ENCODE measurements around the gene TSKU. TPM values are rescaled to one million over a fixed set of nuclear protein-coding genes. Genes with fewer than 3 reads are reported as not detected.
A peak's percentile ranks its signal among the peaks of the same experiment; 100 is the strongest.

Gene TSKU
- total RNA-seq, 1 donor, result 23.5 TPM

DNA sequence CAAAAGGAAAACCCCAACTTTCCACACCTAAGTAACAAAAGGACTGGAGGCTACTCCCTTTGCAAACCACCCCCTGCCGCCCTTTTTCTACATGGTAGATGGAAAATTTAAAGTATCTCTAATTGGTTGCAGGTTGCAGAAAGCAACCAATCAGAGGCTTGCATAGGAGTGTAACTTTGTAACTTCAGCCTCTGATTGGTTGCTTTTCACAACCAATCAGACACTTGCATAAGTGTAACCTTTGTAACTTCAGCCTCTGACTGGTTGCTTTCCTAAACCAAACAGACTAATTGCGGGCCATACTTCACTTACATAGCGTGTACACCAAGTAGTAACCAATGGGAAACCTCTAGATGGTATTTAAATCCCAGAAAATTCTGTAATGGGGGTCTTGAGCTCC, 60.8 kb downstream of the TSKU start:
- H4K20me1 ChIP-seq (ENCODE audit: insufficient read depth, low read length), result no peaks in the 10 kb centered on the region
- H3K4me1 ChIP-seq (ENCODE audit: insufficient read depth, low read length), result no peaks in the 10 kb centered on the region
- no peak overlapping the region for H3K27ac ChIP-seq (ENCODE audit: low read depth, low read length)
- H3K79me2 ChIP-seq (ENCODE audit: insufficient read depth, low read length), result no peaks in the 10 kb centered on the region
- TF ChIP-seq, protein P1, sequence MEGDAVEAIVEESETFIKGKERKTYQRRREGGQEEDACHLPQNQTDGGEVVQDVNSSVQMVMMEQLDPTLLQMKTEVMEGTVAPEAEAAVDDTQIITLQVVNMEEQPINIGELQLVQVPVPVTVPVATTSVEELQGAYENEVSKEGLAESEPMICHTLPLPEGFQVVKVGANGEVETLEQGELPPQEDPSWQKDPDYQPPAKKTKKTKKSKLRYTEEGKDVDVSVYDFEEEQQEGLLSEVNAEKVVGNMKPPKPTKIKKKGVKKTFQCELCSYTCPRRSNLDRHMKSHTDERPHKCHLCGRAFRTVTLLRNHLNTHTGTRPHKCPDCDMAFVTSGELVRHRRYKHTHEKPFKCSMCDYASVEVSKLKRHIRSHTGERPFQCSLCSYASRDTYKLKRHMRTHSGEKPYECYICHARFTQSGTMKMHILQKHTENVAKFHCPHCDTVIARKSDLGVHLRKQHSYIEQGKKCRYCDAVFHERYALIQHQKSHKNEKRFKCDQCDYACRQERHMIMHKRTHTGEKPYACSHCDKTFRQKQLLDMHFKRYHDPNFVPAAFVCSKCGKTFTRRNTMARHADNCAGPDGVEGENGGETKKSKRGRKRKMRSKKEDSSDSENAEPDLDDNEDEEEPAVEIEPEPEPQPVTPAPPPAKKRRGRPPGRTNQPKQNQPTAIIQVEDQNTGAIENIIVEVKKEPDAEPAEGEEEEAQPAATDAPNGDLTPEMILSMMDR (IDR thresholded peaks at IDR 0.05; ENCODE audit: extremely low read depth, low read depth, low read length), result no peak
- no peaks in the 10 kb centered on the region for H3K36me3 ChIP-seq (ENCODE audit: insufficient read depth, low read length)
- H3K4me2 ChIP-seq (ENCODE audit: insufficient read depth, low read length), result no peak overlapping the region
- no peak for DNase-seq (ENCODE audit: insufficient read length, low spot score, missing footprints)
- no peaks in the 10 kb centered on the region for H3K9me3 ChIP-seq (ENCODE audit: low read depth, low read length)
- H3K4me3 ChIP-seq (ENCODE audit: insufficient read depth, low read length), result no peak overlapping the region
- no peak overlapping the region for H2AFZ ChIP-seq (ENCODE audit: low read length)
- peaks cover 19% of the 10 kb centered on the region for H3K27me3 ChIP-seq (ENCODE audit: insufficient read depth, low read length)

DNA sequence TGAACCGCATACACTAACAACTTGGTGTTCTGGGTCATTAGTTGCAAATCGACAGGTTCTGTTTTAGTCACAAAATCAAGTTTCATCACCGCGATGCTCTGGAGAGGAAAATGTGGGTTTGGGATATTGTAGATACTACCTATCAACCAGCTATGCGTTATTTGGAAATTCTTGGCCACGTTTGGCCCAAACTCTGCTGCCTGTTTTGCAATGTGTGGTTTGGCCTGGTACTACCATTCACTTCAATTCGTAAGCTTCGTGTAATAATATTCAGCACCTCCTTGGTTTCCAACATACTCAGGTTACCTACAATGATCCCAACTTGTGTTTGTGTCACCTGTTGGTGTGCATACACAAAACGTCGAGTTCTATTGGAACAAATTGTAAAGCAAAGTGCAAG, 61.4 kb downstream of the TSKU start:
- Histone ChIP-seq H3K27ac (ENCODE audit: low read depth, low read length) (no peak overlapping the region), H3K36me3 (ENCODE audit: insufficient read depth, low read length) (no peaks in the 10 kb centered on the region), H2AFZ (ENCODE audit: low read length) (no peak overlapping the region), H3K4me3 (ENCODE audit: insufficient read depth, low read length) (no peak overlapping the region), H3K9me3 (ENCODE audit: low read depth, low read length) (no peaks in the 10 kb centered on the region), H3K4me1 (ENCODE audit: insufficient read depth, low read length) (no peaks in the 10 kb centered on the region), H3K4me2 (ENCODE audit: insufficient read depth, low read length) (no peak overlapping the region), H4K20me1 (ENCODE audit: insufficient read depth, low read length) (no peaks in the 10 kb centered on the region), H3K27me3 (ENCODE audit: insufficient read depth, low read length) (peaks cover 16% of the 10 kb centered on the region), H3K79me2 (ENCODE audit: insufficient read depth, low read length) (no peaks in the 10 kb centered on the region)
- TF ChIP-seq, protein P1 (IDR thresholded peaks at IDR 0.05; ENCODE audit: extremely low read depth, low read depth, low read length), result no peak
- DNase-seq (ENCODE audit: insufficient read length, low spot score, missing footprints), result no peak

DNA sequence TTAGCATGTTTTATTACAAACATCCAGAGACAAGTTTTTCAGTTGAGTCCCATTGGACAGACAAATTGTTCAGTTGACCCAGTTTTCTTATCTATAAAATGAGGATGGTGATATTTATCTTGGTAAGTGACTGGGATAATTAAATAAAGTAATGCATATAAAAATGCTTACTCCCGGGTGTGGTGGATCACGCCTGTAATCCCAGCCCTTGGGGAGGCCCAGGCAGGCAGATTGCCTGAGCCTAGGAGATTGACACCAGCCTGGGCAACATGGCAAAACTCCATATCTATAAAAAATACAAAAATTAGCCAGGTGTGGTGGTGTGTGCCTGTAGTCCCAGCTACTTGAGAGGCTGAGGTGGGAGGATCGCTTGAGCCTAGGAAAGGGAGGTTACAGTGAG, 61.9 kb downstream of the TSKU start:
- no peak overlapping the region for H3K4me3 ChIP-seq (ENCODE audit: insufficient read depth, low read length)
- H4K20me1 ChIP-seq (ENCODE audit: insufficient read depth, low read length), result no peaks in the 10 kb centered on the region
- H3K4me1 ChIP-seq (ENCODE audit: insufficient read depth, low read length), result no peaks in the 10 kb centered on the region
- TF ChIP-seq, protein P1 (IDR thresholded peaks at IDR 0.05; ENCODE audit: extremely low read depth, low read depth, low read length), result no peak
- no peaks in the 10 kb centered on the region for H3K36me3 ChIP-seq (ENCODE audit: insufficient read depth, low read length)
- no peak overlapping the region for H3K4me2 ChIP-seq (ENCODE audit: insufficient read depth, low read length)
- peaks cover 21% of the 10 kb centered on the region for H3K27me3 ChIP-seq (ENCODE audit: insufficient read depth, low read length)
- no peak overlapping the region for H2AFZ ChIP-seq (ENCODE audit: low read length)
- H3K9me3 ChIP-seq (ENCODE audit: low read depth, low read length), result no peaks in the 10 kb centered on the region
- no peak for DNase-seq (ENCODE audit: insufficient read length, low spot score, missing footprints)
- H3K79me2 ChIP-seq (ENCODE audit: insufficient read depth, low read length), result no peaks in the 10 kb centered on the region
- no peak overlapping the region for H3K27ac ChIP-seq (ENCODE audit: low read depth, low read length)

DNA sequence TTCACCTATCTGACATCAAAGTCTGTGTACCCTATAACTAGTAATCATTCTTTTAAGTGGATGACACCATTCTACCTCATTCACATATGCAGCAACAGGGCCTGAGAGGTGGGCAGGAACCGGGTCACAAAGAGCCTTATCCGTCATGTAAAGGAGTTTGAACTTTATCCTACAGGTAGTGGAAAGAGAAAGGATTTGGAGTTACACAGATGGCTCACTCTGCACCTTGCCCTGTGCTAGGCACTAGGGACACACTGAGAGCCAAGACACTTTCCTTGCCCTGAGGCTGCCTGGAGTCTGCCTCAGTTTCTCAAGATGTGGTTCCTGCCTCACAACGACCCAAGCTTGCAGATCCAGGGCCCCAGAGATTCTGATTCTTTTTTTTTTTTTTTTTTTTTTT, 63.3 kb downstream of the TSKU start:
- H3K4me1 ChIP-seq (ENCODE audit: insufficient read depth, low read length), result no peaks in the 10 kb centered on the region
- no peaks in the 10 kb centered on the region for H4K20me1 ChIP-seq (ENCODE audit: insufficient read depth, low read length)
- DNase-seq (ENCODE audit: insufficient read length, low spot score, missing footprints), result peak; percentile 63
- no peaks in the 10 kb centered on the region for H3K9me3 ChIP-seq (ENCODE audit: low read depth, low read length)
- no peaks in the 10 kb centered on the region for H3K36me3 ChIP-seq (ENCODE audit: insufficient read depth, low read length)
- no peaks in the 10 kb centered on the region for H3K79me2 ChIP-seq (ENCODE audit: insufficient read depth, low read length)
- TF ChIP-seq, protein P1 (IDR thresholded peaks at IDR 0.05; ENCODE audit: extremely low read depth, low read depth, low read length), result no peak
- H3K4me2 ChIP-seq (ENCODE audit: insufficient read depth, low read length), result no peak overlapping the region
- peaks cover 31% of the 10 kb centered on the region for H3K27me3 ChIP-seq (ENCODE audit: insufficient read depth, low read length)
- H3K4me3 ChIP-seq (ENCODE audit: insufficient read depth, low read length), result no peak overlapping the region
- H2AFZ ChIP-seq (ENCODE audit: low read length), result no peak overlapping the region
- H3K27ac ChIP-seq (ENCODE audit: low read depth, low read length), result no peak overlapping the region

Other genes starting within 250 kb of the TSKU start
- 37.6 and 41.3 TPM in 2 replicates for gene LRRC32, start 112.6 kb upstream of the TSKU start, total RNA-seq
- 9.8 and 11.2 TPM in 2 replicates for gene ACER3, start 77.6 kb downstream of the TSKU start, total RNA-seq